Heart left ventricle (tissue), 13 donors: ENCODE results near the gene ZBTB9.

ENCODE experiments used
- POLR2A ChIP-seq, 2 donors: fragments of 450-650 bp; IDR thresholded peaks; one replicate each; pipeline ENCODE4 v1.6.1; 2017; ENCODE audit warnings: antibody characterized with exemption in 2 of 2, mild to moderate bottlenecking in 2 of 2, moderate library complexity in 2 of 2
- TF ChIP-seq, protein P1 (sequence below), 12 donors: fragments of 200-600 bp; sonication (generic) in 4 of 12; IDR thresholded peaks; one replicate each; pipeline versions ENCODE4 v1.5.0 to v1.8.0; 2018 to 2022; ENCODE audit warnings: antibody characterized with exemption in 12 of 12, mild to moderate bottlenecking in 5 of 12
- donor health status: ischemic (EF 13 %, LVEDD 7.1; RV severe dilation, severe dysfunction).
- donor health status: DM: no; HTN: yes; CAD: no.
- donor health status: DM: no; HTN: no; CAD: no.
- donor health status: ischemic (EF 25% LVEDD 6.9; RV normal size, moderate dysfunction).
- donor health status: ischemic (EF 25% LVEDD 5.7; RV mildly dilated, moderate dysfunction).
- donor health status: ischemic (EF 35%, LVEDD 5.7; RV mildly dilated, moderate dysfunction).
- donor health status: nonischemic (EF 11% LVEDD 7.7; RV severe dilation, severe dysfunction).
- donor health status: DM: yes; HTN: yes; CAD: no.
- donor health status: PGD.
- donor health status: ischemic (EF 29% LVEDD 5.4; RV normal size, mild dysfunction).
- donor health status: nonischemic (EF 23%, LVEDD 6.1; RV moderate dilation, normal function).

- TF ChIP-seq, protein P1, sequence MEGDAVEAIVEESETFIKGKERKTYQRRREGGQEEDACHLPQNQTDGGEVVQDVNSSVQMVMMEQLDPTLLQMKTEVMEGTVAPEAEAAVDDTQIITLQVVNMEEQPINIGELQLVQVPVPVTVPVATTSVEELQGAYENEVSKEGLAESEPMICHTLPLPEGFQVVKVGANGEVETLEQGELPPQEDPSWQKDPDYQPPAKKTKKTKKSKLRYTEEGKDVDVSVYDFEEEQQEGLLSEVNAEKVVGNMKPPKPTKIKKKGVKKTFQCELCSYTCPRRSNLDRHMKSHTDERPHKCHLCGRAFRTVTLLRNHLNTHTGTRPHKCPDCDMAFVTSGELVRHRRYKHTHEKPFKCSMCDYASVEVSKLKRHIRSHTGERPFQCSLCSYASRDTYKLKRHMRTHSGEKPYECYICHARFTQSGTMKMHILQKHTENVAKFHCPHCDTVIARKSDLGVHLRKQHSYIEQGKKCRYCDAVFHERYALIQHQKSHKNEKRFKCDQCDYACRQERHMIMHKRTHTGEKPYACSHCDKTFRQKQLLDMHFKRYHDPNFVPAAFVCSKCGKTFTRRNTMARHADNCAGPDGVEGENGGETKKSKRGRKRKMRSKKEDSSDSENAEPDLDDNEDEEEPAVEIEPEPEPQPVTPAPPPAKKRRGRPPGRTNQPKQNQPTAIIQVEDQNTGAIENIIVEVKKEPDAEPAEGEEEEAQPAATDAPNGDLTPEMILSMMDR (IDR thresholded peaks at IDR 0.05) = peak in 1 of 12 donors; percentile 3
- no peak for TF ChIP-seq POLR2A (IDR thresholded peaks at IDR 0.05)
Observed at GRCh38 chr6:33490621-33491020, 36.2 kb downstream of the ZBTB9 start.
